Suprapubic skin (tissue), 3 donors: Measurements from ENCODE around the gene ARMC12.

ENCODE experiments used
- CTCF ChIP-seq, 2 donors: fragments of 200-600 bp in 1 of 2; fragments of 450-650 bp in 1 of 2; sonication (generic) in 1 of 2; IDR thresholded peaks; one replicate each; pipeline ENCODE4 v1.5.1; 2016 to 2019; ENCODE audit warnings: antibody characterized with exemption in 2 of 2, mild to moderate bottlenecking in 1 of 2, moderate library complexity in 1 of 2
- POLR2A ChIP-seq, 2 donors: fragments of 450-650 bp; IDR thresholded peaks; one replicate each; pipeline ENCODE4 v1.6.1; 2017; ENCODE audit warnings: antibody characterized with exemption in 2 of 2, mild to moderate bottlenecking in 2 of 2, moderate library complexity in 2 of 2

- no peak for TF ChIP-seq CTCF (IDR thresholded peaks at IDR 0.05)
- no peak for TF ChIP-seq POLR2A (IDR thresholded peaks at IDR 0.05)
These were observed 30.4 kb upstream of the ARMC12 start for GRCh38 chr6:35706468-35706867.
